Iris pigment epithelial cell (primary cell): ENCODE data around the gene GALNT1.
A peak's percentile ranks its signal among the peaks of the same experiment; 100 is the strongest.
"Not testable (repeated sequence)": the region's sequence is repeated elsewhere in the genome, so short reads cannot be mapped to it uniquely, and the experiment has no call there.

Source experiments
- DNase-seq: peaks from one replicate; pipeline ENCODE4 v3.0.0-alpha.2; 2011; ENCODE audit warnings: low read depth

Gene GALNT1

GRCh38 chr18:35581546-35581897 lies at the start of gene GALNT1:
TSS of gene GALNT1 (plus strand) at chr18:35581740. CDS start at chr18:35654663, 72,923 bp downstream.
- DNase-seq = no peak

- no peak for DNase-seq
Observed at GRCh38 chr18:35533916-35534405, 47.6 kb upstream of the GALNT1 start.

GRCh38 chr18:35535297-35535696 lies 46.2 kb upstream of the GALNT1 start:
- no peak for DNase-seq

GRCh38 chr18:35542356-35542755 lies 39.2 kb upstream of the GALNT1 start:
- no peak for DNase-seq

GRCh38 chr18:35547008-35547605 lies 34.4 kb upstream of the GALNT1 start:
- no peak for DNase-seq

- DNase-seq = no peak
Observed at GRCh38 chr18:35549564-35549963, 32.0 kb upstream of the GALNT1 start.

GRCh38 chr18:35553300-35553699 lies 28.2 kb upstream of the GALNT1 start:
- DNase-seq = no peak

GRCh38 chr18:35555538-35555937 lies 26.0 kb upstream of the GALNT1 start:
- DNase-seq = not testable (repeated sequence)

- no peak for DNase-seq
Observed at GRCh38 chr18:35559867-35560266, 21.7 kb upstream of the GALNT1 start.

- no peak for DNase-seq
Observed at GRCh38 chr18:35564795-35565453, 16.6 kb upstream of the GALNT1 start.

- DNase-seq = no peak
Observed at GRCh38 chr18:35566019-35566418, 15.5 kb upstream of the GALNT1 start.

GRCh38 chr18:35570182-35570581 lies 11.4 kb upstream of the GALNT1 start:
- no peak for DNase-seq

GRCh38 chr18:35571138-35571537 lies 10.4 kb upstream of the GALNT1 start:
- no peak for DNase-seq

GRCh38 chr18:35572644-35573043 lies 8.9 kb upstream of the GALNT1 start:
- peak; percentile 31 for DNase-seq

- DNase-seq = no peak
Observed at GRCh38 chr18:35573531-35573930, 8.0 kb upstream of the GALNT1 start.

GRCh38 chr18:35576240-35576845 lies 5.2 kb upstream of the GALNT1 start:
- DNase-seq = not testable (repeated sequence)

- DNase-seq = no peak
Observed at GRCh38 chr18:35577045-35577848, 4.3 kb upstream of the GALNT1 start.

- no peak for DNase-seq
Observed at GRCh38 chr18:35578481-35578880, 3.1 kb upstream of the GALNT1 start.

- no peak for DNase-seq
Observed at GRCh38 chr18:35578936-35579335, 2.6 kb upstream of the GALNT1 start.

GRCh38 chr18:35580701-35581539 lies 620 bp upstream of the GALNT1 start:
- peak; percentile 45 for DNase-seq

GRCh38 chr18:35581898-35582641 lies 530 bp downstream of the GALNT1 start:
- no peak for DNase-seq
